Skeletal muscle cell (primary cell): ENCODE results near the gene PCBP3.
"Not testable (repeated sequence)": the region's sequence is repeated elsewhere in the genome, so short reads cannot be mapped to it uniquely, and the experiment has no call there.

Experiments used
- DNase-seq: peaks from one replicate; pipeline ENCODE4 v3.0.0-alpha.2; 2010; ENCODE audit warnings: low read depth
- H3K4me3 ChIP-seq: 2 replicates; pipeline ENCODE4 v1.5.1; 2011; ENCODE audit warnings: low read depth, mild to moderate bottlenecking, control low read depth, low read length, moderate library complexity

The PCBP3 gene

DNA sequence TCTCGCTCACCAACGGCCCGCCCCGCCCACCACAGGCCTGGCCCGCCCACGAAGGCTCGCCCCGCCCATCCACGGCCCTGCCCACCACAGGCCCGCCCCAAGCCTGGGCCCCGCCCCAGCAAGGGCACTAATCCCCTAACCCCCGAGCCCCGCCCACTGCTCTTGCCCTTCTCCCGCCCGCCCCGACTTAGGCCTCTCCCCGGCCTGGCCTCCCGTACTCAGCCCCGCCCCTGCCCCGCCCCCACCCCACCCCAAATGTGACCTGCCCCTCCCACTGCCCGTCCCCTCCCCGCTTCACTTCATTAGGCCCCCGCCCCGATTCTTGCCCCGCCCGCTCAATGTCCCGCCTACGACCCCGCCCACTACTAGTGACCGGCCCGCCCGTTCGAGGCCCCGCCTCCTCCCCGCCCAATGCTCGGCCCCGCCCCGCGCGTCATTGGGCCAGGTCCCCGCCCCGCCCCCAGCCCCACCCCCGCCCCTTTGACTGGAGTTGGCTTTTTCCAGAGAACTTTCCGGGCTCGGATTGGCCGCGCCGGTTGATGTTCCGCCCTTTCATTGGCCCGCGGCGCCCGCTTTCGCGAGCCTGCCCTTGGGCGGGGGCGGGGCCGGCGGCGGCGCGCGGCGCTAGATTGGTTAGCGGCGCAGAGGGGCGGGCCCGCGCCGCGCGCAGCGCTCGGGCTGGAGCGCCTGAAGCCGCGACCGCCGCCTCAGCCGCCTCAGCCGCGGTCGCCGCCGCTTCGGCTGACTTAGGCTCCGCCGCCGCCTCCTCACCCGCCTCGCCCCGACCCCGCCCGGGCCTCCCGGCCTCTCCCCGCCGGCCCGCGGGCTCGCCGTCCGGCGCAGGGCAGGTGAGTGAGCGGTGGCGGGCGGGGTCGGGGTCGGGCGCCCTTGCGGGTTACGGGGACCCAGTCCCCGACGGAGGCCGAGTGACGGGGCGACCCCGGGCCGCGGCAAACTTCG lies at the start of gene PCBP3:
TSS of gene PCBP3 (plus strand) at position 705 of the 960 bp plus-strand sequence. CDS start 206,361 bp downstream, outside the sequence.
- H3K4me3 ChIP-seq: peak within 1 kb of the TSS; percentile 62
- peak; percentile 89 for DNase-seq

DNA sequence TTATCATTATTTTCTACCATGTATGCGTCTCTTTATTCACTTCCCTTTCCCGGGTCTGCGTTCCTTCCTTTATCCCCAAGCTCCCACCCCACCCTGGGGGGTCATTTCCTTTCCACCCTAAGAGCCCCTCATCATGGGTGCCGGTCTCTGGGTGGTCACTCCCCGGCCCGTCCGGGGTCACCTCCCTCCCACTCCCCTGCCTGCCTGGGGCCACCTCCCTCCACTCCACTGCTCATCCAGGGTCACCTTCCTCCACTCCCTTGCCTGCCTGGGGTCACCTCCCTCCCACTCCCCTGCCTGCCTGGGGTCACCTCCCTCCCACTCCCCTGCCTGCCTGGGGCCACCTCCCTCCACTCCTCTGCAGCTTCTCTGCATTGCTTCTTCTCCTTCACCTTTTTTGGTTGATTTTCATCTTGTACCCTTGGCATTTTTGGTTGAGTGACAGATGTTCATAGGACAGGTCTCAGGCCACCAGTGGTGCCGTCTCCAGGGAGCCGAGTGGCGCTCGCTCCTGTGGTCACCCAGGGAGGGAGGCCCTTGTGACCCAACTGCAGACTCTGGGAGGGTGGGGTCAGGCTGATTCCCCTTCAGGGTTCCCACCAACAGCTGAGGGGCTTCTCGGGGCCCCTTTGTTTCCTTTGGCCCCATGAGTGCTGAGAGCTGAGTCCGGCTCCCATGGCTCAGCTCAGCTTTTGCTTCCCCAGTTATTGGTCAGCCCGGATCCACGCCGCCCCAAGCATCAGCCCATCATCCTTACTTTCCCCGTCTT lies 48.6 kb upstream of the PCBP3 start:
- DNase-seq: no peak
- no peak overlapping the region for H3K4me3 ChIP-seq

DNA sequence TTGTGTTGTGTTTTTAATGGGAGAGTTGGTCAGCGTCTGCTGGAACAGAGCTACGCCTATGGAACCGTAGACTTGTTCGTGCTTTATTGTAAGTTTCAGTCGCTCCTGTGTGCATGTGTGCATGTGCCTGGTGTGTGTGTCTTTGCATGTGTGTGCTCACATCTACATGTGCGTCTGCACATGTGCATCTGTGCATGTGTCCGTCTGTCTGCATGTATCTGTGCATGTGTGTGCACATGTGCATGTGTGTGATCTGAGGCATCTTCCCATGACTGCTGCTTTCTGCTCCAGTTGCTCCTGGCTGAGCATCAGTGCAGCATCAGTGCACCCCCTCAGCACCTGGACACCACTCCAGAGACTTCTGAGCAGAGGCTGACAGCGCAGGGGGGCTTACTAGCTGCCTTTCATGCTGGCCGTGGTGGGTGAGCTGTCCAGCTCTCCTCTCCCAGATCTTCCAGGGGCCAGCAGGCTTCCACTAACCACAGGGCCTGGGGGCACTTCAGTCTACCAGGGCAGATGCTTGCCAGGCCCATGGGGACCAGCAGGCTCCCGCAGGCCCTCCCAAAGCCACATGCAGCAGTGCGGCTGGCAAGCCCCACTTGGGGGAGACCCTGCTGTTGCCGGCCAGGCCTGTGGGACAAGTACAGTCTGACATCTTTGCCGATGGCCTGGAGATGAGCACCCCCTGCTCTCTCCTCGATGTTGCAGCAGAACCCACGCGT lies 47.8 kb upstream of the PCBP3 start:
- H3K4me3 ChIP-seq: no peak overlapping the region
- DNase-seq: no peak

DNA sequence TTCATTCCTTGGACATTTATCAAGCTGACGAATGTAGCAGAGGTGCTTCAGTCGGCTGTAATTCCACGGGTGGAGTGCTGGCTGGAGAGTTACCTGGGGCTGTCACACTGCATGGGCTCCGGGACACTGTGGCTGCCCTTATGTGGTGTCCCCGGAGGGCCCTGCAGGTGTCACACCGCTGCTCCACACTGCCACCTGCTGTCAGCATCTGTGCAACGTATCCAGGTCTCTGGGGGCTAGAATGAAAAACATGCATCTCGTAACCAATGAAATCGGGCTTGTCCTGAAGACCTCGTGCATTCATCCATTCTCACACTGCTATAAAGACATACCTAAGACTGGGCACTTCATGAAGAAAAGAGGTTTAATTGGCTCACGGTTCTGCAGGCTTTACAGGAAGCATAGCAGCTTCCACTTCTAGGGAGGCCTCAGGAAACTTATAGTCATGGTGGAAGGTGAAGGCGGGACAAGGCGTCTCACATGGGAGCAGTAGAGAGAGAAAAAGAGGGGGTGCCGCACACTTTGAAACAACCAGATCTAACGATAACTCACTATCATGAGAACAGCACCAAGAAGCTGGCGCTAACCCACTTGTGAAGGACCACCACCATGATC lies 46.7 kb upstream of the PCBP3 start:
- DNase-seq: no peak
- no peak overlapping the region for H3K4me3 ChIP-seq

DNA sequence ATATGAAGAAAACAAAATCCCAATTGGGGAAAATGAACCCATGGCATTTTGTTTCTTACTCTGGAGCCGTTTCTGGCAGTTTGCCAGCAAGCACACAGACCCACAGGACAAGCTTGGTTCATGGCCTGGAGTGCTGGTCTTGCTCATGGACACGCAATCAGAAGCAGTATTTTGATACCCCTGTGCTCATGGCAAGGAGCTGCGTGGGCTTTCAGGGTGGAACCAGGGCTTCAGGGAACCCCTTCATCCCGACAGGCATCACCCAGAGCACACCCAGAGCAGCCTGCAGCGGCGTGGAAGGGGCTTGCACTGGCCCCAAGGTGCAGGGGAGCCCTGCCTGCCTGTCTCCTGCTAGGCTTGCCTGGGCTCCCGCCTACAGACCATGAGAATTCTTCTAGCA lies 45.4 kb upstream of the PCBP3 start:
- DNase-seq: no peak
- H3K4me3 ChIP-seq: no peak overlapping the region

DNA sequence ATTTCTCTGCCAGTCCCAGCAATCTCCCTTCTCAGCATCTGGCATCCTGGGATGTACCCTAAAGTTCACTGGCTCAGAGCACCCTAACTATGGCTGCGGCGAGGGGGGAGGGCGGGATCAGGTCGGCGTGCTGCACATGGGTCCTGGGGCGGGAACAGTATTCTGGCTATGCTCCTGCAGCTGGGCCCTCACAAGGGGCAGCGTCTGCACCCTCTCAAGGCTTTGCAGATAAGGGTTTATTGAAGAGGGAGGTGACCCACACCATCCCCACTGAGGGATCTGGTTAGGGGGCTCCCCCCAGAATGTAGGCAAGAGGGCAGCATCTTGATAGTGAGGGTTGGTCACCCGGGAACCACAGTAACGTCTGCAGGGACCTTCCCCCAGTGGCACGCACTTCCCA lies 44.9 kb upstream of the PCBP3 start:
- H3K4me3 ChIP-seq: no peak overlapping the region
- DNase-seq: no peak

DNA sequence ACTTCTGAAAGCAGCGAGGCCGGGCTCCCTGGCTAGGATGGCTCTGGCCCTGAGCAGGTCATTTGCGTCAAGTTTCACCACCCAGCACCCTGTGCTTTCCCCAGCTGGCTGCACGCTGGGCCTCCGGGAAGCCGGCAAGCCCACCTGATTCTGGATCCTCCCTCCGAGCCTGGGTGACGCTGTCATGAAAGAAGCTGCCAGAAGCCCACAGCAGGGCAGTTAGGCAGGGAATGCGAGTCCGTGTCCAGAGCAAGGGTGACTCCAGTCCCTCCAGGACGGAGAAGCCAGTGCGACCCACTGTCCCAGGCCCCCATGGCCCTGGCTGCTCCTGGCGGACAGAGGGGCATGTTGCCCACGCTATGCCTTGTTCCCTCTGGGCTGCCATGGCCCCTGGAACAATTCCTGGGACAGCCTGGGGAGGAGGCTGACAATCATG lies 44.4 kb upstream of the PCBP3 start:
- no peak overlapping the region for H3K4me3 ChIP-seq

DNA sequence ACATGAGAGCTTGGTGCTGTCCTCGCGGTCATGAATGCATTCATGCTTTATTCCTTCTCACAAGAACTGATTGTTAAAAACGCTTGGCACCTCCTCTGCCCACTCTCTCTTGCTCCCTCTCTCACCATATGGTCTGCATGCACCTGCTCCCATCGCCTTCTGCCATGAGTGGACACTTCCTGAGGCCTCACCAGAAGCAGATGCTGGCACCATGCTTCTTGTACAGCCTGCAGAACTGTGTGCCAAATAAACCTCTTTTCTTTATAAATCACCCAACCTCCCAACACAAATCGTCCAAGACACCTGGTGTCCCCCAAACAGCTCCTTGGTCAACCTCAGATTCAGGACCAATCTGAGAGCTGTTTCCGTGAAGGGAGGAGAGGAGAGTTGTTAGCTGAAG lies 43.3 kb upstream of the PCBP3 start:
- no peak overlapping the region for H3K4me3 ChIP-seq
- DNase-seq: no peak

More for the DNA sequence above, 44.4 kb upstream of the PCBP3 start:
- DNase-seq: no peak

DNA sequence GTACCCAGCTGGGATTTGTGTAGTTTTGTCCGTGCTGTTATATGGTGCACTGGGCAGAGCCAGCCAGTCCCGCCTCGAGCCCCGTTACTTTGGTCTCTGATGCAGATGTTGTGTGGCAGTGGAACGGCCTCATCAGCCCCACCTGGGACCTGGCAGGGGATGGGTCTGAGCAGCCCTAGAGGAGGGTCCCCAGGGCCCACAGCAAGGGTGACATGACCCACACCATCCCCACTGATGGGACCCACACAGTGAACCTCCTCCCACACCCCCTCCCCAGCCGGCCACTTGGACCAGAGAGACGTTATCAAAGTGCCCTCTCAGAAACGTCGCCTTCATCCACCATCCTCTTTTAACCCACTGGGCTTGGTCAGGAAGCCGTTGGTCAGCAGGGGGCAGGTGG lies 42.0 kb upstream of the PCBP3 start:
- no peak for DNase-seq
- no peak overlapping the region for H3K4me3 ChIP-seq

DNA sequence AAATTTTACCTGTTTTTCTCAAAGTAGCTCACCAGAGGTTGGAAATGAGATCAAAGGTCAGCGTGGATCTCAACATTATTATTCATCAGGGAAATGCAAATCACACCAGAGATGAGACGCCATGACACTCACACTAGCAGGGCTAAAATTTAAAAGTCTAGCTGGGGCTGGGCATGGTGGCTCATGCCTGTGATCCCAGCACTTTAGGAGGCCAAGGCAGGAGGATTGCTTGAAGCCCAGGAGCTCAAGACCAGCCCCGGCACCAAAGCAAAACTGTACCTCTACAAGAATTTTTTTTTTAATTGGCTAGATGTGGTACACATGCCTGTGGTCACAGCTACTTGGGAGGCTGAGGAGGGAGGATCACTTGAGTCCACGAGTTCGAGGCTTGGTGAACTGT lies 41.4 kb upstream of the PCBP3 start:
- DNase-seq: no peak

DNA sequence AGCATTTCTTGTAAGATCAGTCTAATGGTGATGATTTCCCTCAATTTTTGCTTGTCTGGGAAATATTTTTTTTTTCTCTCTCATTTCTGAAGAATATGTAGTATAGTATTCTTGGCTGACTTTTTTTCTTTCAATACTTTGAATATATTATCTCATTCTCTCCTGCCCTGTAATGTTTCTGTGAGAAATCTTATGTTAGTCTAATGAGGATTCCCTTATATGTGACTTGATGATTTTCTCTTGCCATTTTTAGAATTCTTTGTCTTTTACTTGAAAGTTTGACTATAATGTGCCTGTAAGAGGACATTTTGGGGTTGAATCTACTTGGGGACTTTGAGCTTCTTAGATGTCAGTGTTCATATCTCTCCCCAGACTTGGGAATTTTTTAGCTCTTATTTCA lies 40.0 kb upstream of the PCBP3 start:
- no peak overlapping the region for H3K4me3 ChIP-seq
- DNase-seq: no peak

More for the DNA sequence above, 41.4 kb upstream of the PCBP3 start:
- H3K4me3 ChIP-seq: no peak overlapping the region

DNA sequence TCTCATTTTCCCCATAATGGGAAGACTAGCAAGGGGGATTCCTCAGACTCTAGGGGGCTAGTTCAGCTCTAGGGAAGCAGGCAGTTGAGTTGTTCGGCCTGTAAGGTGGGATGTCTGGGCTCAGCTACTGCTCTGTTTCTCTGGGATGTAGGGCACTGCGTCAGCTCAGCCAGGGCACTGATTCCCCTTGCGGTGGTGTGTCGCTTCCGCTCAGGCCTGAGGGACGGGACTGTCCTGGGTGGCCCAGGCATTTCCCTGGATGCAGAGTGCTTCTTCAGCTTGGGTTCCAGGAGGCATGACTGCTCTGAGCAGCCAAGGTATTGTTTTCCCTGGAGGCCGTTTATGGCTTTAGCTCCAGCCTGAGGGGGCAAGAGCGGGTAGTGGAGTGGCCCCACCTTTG lies 38.8 kb upstream of the PCBP3 start:
- not testable (repeated sequence) for H3K4me3 ChIP-seq, DNase-seq

DNA sequence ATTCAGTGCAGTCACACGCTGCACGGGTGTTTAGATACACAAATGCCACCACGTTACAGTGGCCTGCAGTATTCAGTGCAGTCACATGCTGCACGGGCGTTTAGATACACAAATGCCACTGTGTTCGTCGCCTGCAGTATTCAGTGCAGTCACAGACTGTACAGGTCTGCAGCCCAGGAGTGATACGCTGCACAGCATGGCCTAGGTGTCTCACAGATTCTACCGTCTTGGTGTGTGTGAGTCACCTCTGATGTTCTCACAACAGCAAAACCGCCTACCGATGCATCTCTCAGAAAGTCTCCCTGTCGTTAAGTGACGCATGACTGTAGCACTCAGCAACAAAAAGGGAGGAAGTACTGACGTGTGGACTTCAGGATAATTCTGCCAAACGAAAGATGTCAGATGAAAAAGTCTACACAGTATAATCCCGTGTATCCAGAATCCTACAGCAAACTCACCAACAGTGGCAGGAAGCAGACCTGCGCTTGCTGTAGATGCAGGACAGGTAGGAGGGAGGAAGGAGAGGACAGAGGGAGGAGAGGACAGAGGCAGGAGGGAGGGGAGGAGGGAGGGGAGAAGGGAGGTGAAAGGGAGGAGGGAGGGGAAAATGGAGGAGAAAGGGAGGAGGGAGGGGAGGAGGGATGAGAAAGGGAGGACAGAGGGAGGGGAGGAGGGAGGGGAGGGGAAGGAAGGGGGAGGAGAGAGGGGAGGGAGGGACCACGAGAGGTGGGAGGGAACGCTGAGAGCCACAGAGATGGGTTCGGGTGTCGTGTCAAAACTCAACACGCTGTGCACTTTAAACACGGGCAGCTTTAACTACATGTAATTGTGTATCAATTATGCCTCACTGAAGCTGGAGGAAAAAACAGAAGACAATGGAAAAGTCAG lies 36.3 kb upstream of the PCBP3 start:
- DNase-seq: no peak

DNA sequence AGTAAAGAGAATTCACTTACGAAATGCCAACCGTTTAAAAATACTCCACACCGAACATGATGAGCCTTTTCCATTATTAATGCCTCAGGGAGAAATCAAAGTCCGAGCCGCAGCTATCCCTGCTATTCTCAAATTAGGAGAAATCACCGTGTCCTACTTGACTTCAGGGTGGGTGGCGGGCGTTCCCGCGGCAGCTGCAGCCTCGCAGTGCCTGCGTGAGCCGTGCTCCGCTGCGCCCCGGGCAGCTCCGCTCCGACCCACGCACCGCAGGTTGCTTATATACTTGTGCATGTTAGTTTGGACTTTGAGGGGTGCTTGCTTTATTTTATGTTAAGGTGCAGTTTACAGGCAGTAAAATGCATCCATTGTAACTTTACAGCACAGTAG lies 35.6 kb upstream of the PCBP3 start:
- H3K4me3 ChIP-seq: no peak overlapping the region
- no peak for DNase-seq

More for the DNA sequence above, 36.3 kb upstream of the PCBP3 start:
- H3K4me3 ChIP-seq: no peak overlapping the region

DNA sequence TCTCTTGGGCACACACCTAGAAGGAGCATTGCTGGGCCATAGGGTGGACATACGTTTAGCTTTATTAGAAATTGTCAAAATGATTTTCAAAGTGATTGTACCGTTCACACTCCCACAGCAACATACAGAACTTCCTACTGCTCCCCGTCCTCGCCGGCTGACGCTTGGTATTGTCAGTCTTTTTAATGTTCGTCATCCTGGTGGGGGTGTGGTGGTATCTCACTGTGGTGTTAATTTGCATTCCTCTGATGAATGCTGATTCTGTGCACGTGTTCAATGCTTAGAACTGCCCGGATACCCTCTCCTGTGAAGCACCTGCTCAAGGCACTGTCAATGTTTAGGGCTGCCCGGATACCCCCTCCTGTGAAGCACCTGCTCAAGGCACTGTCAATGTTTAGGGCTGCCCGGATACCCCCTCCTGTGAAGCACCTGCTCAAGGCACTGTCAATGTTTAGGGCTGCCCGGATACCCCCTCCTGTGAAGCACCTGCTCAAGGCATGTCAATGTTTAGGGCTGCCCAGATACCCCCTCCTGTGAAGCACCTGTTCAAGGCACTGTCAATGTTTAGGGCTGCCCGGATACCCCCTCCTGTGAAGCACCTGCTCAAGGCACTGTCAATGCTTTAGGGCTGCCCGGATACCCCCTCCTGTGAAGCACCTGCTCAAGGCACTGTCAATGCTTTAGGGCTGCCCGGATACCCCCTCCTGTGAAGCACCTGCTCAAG lies 34.6 kb upstream of the PCBP3 start:
- not testable (repeated sequence) for H3K4me3 ChIP-seq, DNase-seq

DNA sequence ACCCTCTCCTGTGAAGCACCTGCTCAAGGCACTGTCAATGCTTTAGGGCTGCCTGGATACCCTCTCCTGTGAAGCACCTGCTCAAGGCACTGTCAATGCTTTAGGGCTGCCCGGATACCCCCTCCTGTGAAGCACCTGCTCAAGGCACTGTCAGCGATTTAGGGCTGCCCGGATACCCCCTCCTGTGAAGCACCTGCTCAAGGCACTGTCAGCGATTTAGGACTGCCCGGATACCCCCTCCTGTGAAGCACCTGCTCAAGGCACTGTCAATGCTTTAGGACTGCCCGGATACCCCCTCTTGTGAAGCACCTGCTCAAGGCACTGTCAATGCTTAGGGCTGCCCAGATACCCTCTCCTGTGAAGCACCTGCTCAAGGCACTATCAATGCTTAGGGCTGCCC lies 33.9 kb upstream of the PCBP3 start:
- H3K4me3 ChIP-seq, DNase-seq: not testable (repeated sequence)

DNA sequence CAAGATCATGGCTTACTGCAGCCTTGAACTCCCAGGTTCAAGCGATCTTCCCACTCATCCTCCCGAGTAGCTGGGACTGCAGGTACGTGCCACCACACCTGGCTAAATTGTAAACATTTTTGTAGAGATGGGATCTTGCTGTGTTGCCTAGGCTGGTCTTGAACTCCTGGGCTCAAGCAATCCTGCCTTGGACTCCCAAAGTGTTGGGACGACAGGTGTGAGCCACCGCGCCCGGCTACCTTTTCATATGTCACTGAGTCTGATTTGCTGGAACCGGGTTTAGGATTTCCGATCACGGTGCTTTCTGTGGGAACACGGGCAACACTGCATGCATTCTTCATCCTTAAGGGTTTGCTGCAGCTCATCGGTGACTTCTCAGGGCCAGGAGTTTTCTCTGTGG lies 32.2 kb upstream of the PCBP3 start:
- no peak for DNase-seq
- no peak overlapping the region for H3K4me3 ChIP-seq
